Liver (tissue), 9 donors: ENCODE results near the gene PIM1. TPM values are rescaled to one million over a fixed set of nuclear protein-coding genes. Genes with fewer than 3 reads are reported as not detected.

Source experiments
- DNase-seq: peaks from one replicate; pipeline ENCODE4 v3.0.0-alpha.2; 2017; ENCODE audit warnings: low spot score
- H3K27ac ChIP-seq, 2 donors: one replicate each; pipeline ENCODE4 v1.7.0; 2013; ENCODE audit warnings: inconsistent platforms in 2 of 2, low read length in 2 of 2, control low read depth in 1 of 2, low read depth in 1 of 2, mild to moderate bottlenecking in 1 of 2
- H3K27me3 ChIP-seq, 4 donors: one replicate each; pipeline versions ENCODE4 v1.6.1 to v1.7.0; 2013; ENCODE audit warnings: low read length in 3 of 4, inconsistent platforms in 1 of 4, mild to moderate bottlenecking in 1 of 4, moderate library complexity in 1 of 4; ENCODE audit not compliant: control insufficient read depth in 4 of 4, insufficient read depth in 4 of 4
- H3K36me3 ChIP-seq, 4 donors: one replicate each; pipeline versions ENCODE4 v1.6.1 to v1.7.0; 2013; ENCODE audit warnings: low read length in 3 of 4, mild to moderate bottlenecking in 3 of 4, low read depth in 1 of 4, moderate library complexity in 1 of 4; ENCODE audit not compliant: control insufficient read depth in 4 of 4, insufficient read depth in 3 of 4
- H3K4me1 ChIP-seq, 4 donors: one replicate each; pipeline versions ENCODE4 v1.6.1 to v1.7.0; 2013; ENCODE audit warnings: low read length in 3 of 4, mild to moderate bottlenecking in 3 of 4, moderate library complexity in 1 of 4; ENCODE audit not compliant: control insufficient read depth in 4 of 4, insufficient read depth in 4 of 4
- H3K4me3 ChIP-seq, 3 donors: one replicate each; pipeline versions ENCODE4 v1.6.1 to v1.7.0; 2013; ENCODE audit warnings: low read length in 3 of 3, control low read depth in 1 of 3, low read depth in 1 of 3, mild to moderate bottlenecking in 1 of 3
- H3K9ac ChIP-seq, 2 donors: one replicate each; pipeline ENCODE4 v1.7.0; 2013; ENCODE audit warnings: low read length in 2 of 2, mild to moderate bottlenecking in 2 of 2, moderate library complexity in 2 of 2, control low read depth in 1 of 2, low read depth in 1 of 2
- H3K9me3 ChIP-seq, 4 donors: one replicate each; pipeline versions ENCODE4 v1.6.1 to v1.7.0; 2013; ENCODE audit warnings: low read length in 3 of 4; ENCODE audit not compliant: control insufficient read depth in 4 of 4
- EGR1 ChIP-seq, 2 donors: IDR thresholded peaks; 2 replicates each; pipeline ENCODE4 v1.6.1; 2016 to 2018; ENCODE audit warnings: antibody characterized with exemption in 2 of 2, low read depth in 2 of 2
- FOXA2 ChIP-seq: IDR thresholded peaks from 2 replicates; pipeline ENCODE4 v1.6.1; 2016; ENCODE audit warnings: antibody characterized with exemption
- GABPA ChIP-seq, 2 donors: IDR thresholded peaks in 1 of 2; conservative IDR thresholded peaks in 1 of 2; 2 replicates each; pipeline ENCODE4 v1.6.1; 2016; ENCODE audit warnings: antibody characterized with exemption in 2 of 2, mild to moderate bottlenecking in 1 of 2, moderate library complexity in 1 of 2
- HNF4A ChIP-seq, 2 donors: conservative IDR thresholded peaks; 2 replicates each; pipeline ENCODE4 v1.6.1; 2016; ENCODE audit warnings: antibody characterized with exemption in 2 of 2, mild to moderate bottlenecking in 2 of 2
- HNF4G ChIP-seq: IDR thresholded peaks from 2 replicates; pipeline ENCODE4 v1.6.1; 2016; ENCODE audit warnings: antibody characterized with exemption
- JUND ChIP-seq, 2 donors: IDR thresholded peaks; 2 replicates each; pipeline ENCODE4 v1.6.1; 2016; ENCODE audit warnings: antibody characterized with exemption in 2 of 2
- RAD21 ChIP-seq, 2 donors: IDR thresholded peaks; 2 replicates each; pipeline ENCODE4 v1.6.1; 2016; ENCODE audit warnings: antibody characterized with exemption in 2 of 2, mild to moderate bottlenecking in 2 of 2
- RXRA ChIP-seq, 2 donors: IDR thresholded peaks; 2 replicates each; pipeline ENCODE4 v1.6.1; 2017 to 2018; ENCODE audit warnings: antibody characterized with exemption in 2 of 2, mild to moderate bottlenecking in 1 of 2
- SP1 ChIP-seq: IDR thresholded peaks from 2 replicates; pipeline ENCODE4 v1.6.1; 2018; ENCODE audit warnings: antibody characterized with exemption, mild to moderate bottlenecking
- TAF1 ChIP-seq: conservative IDR thresholded peaks from 2 replicates; pipeline ENCODE4 v1.6.1; 2016; ENCODE audit warnings: antibody characterized with exemption, mild to moderate bottlenecking
- YY1 ChIP-seq: IDR thresholded peaks from 2 replicates; pipeline ENCODE4 v1.6.1; 2016; ENCODE audit warnings: antibody characterized with exemption, mild to moderate bottlenecking
- WGBS: extraction: QIAGEN DNeasy Blood & Tissue Kit; methylation state at CpG from one replicate; pipeline ENCODE4 v1.1.7; 2013; 5-methylcytosine and 5-hydroxymethylcytosine counted together
- polyA plus RNA-seq, 2 donors: library from polyadenylated mRNA; stranded (reverse) in 1 of 2; unstranded in 1 of 2; fragments of 200-250 nt in 1 of 2; fragments of >200 nt in 1 of 2; fragmentation: Nextera tagmentation in 1 of 2; extraction: Ambion mirVana in 1 of 2; gene quantifications; one replicate each; pipeline versions ENCODE4 v1.2.1 to v1.2.3, GENCODE V29; 2013 to 2015
- total RNA-seq, 2 donors: library from RNA; depleted of rRNA; stranded (reverse); fragments of >200 nt; gene quantifications; one replicate each; pipeline ENCODE4 v1.2.3, GENCODE V29; 2014
- TF ChIP-seq, protein P1 (sequence below): IDR thresholded peaks from 2 replicates; pipeline ENCODE4 v1.6.1; 2016; ENCODE audit warnings: antibody characterized with exemption
- TF ChIP-seq, protein P2 (sequence below): IDR thresholded peaks from 2 replicates; pipeline ENCODE4 v1.6.1; 2016; ENCODE audit warnings: antibody characterized with exemption
- TF ChIP-seq, protein P3 (sequence below): fragments of 150-350 bp; IDR thresholded peaks from 2 replicates; pipeline ENCODE4 v1.5.1; 2017; ENCODE audit warnings: improper control_type of control experiment, low read depth, low read length; ENCODE audit not compliant: missing input control
- TF ChIP-seq, protein P4 (sequence below): IDR thresholded peaks from 2 replicates; pipeline ENCODE4 v1.6.1; 2016; ENCODE audit warnings: antibody characterized with exemption, mild to moderate bottlenecking
- TF ChIP-seq, protein P5 (sequence below): IDR thresholded peaks from 2 replicates; pipeline ENCODE4 v1.6.1; 2016; ENCODE audit warnings: antibody characterized with exemption
- donor health status: healthy.
- donor health status: healthy.
- donor health status: healthy.
- donor health status: healthy.
- donor health status: healthy.

The PIM1 gene
- total and polyA plus RNA-seq, 4 donors: 5.5 to 141 (median 10.6) TPM

DNA sequence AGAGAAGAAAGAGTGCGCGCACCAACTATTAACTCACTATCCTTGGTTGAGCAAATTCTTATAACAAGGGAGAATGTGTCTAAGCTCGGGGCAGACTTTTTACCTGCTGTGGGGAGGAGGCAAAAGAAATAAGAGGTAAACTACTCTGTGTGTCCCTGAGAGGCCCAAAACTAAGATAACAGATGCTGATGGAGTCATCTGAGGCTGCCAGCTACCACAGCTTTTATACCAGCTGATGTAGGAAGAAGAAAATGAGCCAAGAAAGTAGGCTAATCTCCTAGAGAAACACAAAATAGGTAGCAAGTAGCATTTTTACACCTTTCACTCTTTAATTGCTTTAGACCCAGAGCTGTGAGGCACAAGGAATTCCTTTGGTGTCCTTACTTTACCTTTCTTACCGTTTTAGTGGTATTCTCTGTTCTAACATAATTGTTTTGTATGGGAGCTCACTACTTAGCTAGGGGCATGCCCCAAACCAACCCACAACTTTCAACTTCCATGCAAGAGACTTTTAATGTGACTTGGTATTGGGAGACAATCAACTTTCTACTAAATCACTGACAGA lies 27.8 kb upstream of the PIM1 start:
- Histone ChIP-seq H3K27me3 (no peaks in the 10 kb centered on the region), H3K4me3 (no peak overlapping the region), H3K27ac (no peak overlapping the region), H3K9ac (no peak overlapping the region), H3K9me3 (no peaks in the 10 kb centered on the region), H3K36me3 (no peaks in the 10 kb centered on the region), H3K4me1 (peaks cover 6 to 14% (median 11%) of the 10 kb centered on the region in 4 donors)
- 90% methylated on average over 4 of the region's 4 CpGs for WGBS
- TF ChIP-seq, protein P1, sequence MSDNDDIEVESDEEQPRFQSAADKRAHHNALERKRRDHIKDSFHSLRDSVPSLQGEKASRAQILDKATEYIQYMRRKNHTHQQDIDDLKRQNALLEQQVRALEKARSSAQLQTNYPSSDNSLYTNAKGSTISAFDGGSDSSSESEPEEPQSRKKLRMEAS: no peak
- TF ChIP-seq EGR1 (IDR thresholded peaks at IDR 0.05; ENCODE audit: low read depth in 2 of 2) (no peak), YY1 (no peak), HNF4G (no peak), GABPA (IDR thresholded peaks at IDR 0.05 in 1 of 2, conservative IDR thresholded peaks at IDR 0.05 in 1 of 2) (no peak)
- TF ChIP-seq, protein P2, sequence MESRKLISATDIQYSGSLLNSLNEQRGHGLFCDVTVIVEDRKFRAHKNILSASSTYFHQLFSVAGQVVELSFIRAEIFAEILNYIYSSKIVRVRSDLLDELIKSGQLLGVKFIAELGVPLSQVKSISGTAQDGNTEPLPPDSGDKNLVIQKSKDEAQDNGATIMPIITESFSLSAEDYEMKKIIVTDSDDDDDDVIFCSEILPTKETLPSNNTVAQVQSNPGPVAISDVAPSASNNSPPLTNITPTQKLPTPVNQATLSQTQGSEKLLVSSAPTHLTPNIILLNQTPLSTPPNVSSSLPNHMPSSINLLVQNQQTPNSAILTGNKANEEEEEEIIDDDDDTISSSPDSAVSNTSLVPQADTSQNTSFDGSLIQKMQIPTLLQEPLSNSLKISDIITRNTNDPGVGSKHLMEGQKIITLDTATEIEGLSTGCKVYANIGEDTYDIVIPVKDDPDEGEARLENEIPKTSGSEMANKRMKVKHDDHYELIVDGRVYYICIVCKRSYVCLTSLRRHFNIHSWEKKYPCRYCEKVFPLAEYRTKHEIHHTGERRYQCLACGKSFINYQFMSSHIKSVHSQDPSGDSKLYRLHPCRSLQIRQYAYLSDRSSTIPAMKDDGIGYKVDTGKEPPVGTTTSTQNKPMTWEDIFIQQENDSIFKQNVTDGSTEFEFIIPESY: no peak
- no peak for DNase-seq

DNA sequence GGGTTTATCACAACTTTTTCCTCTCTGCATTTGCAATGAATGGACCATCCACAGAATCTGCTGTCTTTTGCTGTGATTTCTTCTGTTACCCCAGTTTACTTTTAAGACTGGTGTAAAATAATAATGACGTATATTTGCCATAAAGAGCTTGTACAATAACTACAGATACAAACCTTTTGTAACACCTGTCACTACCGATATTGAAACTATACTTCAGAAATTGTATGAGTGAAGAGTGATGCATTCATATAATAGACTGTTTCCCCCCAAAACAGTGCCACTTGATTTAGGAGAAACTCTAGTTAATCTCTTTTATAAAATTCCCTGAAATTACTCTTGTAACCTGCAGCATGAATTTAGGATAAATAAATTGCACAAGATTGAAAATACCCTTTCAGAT lies 26.4 kb upstream of the PIM1 start:
- Histone ChIP-seq H3K4me3 (no peak overlapping the region), H3K27me3 (no peaks in the 10 kb centered on the region), H3K27ac (peak overlapping the region in 1 of 2 donors; percentile 89), H3K9me3 (no peaks in the 10 kb centered on the region), H3K4me1 (peaks cover 4 to 20% (median 19%) of the 10 kb centered on the region in 4 donors), H3K9ac (no peak overlapping the region), H3K36me3 (no peaks in the 10 kb centered on the region)
- WGBS: 88% methylated on average over 2 of the region's 2 CpGs
- no peak for DNase-seq
- TF ChIP-seq YY1: no peak
- TF ChIP-seq, protein P3, sequence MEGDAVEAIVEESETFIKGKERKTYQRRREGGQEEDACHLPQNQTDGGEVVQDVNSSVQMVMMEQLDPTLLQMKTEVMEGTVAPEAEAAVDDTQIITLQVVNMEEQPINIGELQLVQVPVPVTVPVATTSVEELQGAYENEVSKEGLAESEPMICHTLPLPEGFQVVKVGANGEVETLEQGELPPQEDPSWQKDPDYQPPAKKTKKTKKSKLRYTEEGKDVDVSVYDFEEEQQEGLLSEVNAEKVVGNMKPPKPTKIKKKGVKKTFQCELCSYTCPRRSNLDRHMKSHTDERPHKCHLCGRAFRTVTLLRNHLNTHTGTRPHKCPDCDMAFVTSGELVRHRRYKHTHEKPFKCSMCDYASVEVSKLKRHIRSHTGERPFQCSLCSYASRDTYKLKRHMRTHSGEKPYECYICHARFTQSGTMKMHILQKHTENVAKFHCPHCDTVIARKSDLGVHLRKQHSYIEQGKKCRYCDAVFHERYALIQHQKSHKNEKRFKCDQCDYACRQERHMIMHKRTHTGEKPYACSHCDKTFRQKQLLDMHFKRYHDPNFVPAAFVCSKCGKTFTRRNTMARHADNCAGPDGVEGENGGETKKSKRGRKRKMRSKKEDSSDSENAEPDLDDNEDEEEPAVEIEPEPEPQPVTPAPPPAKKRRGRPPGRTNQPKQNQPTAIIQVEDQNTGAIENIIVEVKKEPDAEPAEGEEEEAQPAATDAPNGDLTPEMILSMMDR: no peak
- no peak for TF ChIP-seq SP1
- TF ChIP-seq HNF4A (conservative IDR thresholded peaks at IDR 0.05): no peak
- TF ChIP-seq RXRA (IDR thresholded peaks at IDR 0.05): no peak
- no peak for TF ChIP-seq HNF4G
- TF ChIP-seq GABPA (IDR thresholded peaks at IDR 0.05 in 1 of 2, conservative IDR thresholded peaks at IDR 0.05 in 1 of 2): no peak
- no peak for TF ChIP-seq RAD21 (IDR thresholded peaks at IDR 0.05)

DNA sequence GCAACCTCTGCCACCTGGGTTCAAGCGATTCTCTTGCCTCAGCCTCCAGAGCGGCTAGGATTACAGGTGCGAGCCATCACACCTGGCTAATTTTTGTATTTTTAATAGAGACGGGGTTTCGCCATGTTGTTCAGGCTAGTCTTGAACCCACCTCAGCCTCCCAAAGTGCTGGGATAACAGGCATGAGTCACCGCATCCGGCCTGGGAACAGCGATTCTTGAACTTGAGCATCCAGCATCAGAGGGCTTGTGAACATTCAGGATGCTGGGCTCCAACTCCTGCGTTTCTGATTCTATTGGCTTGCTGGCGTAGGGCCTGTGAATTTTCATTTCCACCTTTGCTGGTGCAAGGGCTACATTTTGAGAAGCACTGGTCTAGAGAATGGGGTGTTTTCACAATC lies 24.5 kb upstream of the PIM1 start:
- Histone ChIP-seq H3K4me1 (peaks cover 4 to 21% (median 19%) of the 10 kb centered on the region in 4 donors), H3K9me3 (no peaks in the 10 kb centered on the region), H3K27me3 (no peaks in the 10 kb centered on the region), H3K36me3 (no peaks in the 10 kb centered on the region), H3K27ac (peak overlapping the region; percentile 89 to 91), H3K4me3 (no peak overlapping the region), H3K9ac (no peak overlapping the region)
- TF ChIP-seq FOXA2 (no peak), JUND (IDR thresholded peaks at IDR 0.05) (no peak), HNF4G (no peak), TAF1 (no peak), EGR1 (IDR thresholded peaks at IDR 0.05; ENCODE audit: low read depth in 2 of 2) (no peak), HNF4A (conservative IDR thresholded peaks at IDR 0.05) (no peak)
- TF ChIP-seq, protein P1: no peak
- TF ChIP-seq, protein P4, sequence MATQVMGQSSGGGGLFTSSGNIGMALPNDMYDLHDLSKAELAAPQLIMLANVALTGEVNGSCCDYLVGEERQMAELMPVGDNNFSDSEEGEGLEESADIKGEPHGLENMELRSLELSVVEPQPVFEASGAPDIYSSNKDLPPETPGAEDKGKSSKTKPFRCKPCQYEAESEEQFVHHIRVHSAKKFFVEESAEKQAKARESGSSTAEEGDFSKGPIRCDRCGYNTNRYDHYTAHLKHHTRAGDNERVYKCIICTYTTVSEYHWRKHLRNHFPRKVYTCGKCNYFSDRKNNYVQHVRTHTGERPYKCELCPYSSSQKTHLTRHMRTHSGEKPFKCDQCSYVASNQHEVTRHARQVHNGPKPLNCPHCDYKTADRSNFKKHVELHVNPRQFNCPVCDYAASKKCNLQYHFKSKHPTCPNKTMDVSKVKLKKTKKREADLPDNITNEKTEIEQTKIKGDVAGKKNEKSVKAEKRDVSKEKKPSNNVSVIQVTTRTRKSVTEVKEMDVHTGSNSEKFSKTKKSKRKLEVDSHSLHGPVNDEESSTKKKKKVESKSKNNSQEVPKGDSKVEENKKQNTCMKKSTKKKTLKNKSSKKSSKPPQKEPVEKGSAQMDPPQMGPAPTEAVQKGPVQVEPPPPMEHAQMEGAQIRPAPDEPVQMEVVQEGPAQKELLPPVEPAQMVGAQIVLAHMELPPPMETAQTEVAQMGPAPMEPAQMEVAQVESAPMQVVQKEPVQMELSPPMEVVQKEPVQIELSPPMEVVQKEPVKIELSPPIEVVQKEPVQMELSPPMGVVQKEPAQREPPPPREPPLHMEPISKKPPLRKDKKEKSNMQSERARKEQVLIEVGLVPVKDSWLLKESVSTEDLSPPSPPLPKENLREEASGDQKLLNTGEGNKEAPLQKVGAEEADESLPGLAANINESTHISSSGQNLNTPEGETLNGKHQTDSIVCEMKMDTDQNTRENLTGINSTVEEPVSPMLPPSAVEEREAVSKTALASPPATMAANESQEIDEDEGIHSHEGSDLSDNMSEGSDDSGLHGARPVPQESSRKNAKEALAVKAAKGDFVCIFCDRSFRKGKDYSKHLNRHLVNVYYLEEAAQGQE: no peak
- TF ChIP-seq, protein P5, sequence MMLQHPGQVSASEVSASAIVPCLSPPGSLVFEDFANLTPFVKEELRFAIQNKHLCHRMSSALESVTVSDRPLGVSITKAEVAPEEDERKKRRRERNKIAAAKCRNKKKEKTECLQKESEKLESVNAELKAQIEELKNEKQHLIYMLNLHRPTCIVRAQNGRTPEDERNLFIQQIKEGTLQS: no peak
- TF ChIP-seq, protein P3: no peak
- no peak for DNase-seq
- 97% methylated on average over 10 of the region's 10 CpGs for WGBS
